Measurements from ENCODE around the gene HYAL1. TPM values are rescaled to one million over a fixed set of nuclear protein-coding genes. Genes with fewer than 3 reads are reported as not detected.

The HYAL1 gene
- total and polyA plus RNA-seq, 2 experiments from 2014 or later = 3.3 to 5.0 TPM

GRCh38 chr3:50322386-50323091 lies 19.2 kb upstream of the HYAL1 start, which contains the start of gene HYAL2:
Gene HYAL2, minus strand, starts transcription at chr3:50322745. Its CDS starts 2,256 bp downstream, at chr3:50320489.
- H3K27ac ChIP-seq = peak within 1 kb of the TSS; percentile 100
- DNase-seq (ENCODE audit: low read depth in 1 of 2, low spot score in 1 of 2) = peak in 1 of 2 donors; percentile 58
- TF ChIP-seq CTCF (IDR thresholded peaks at IDR 0.05; ENCODE audit: low read depth, low read length) = no peak
- H3K9me3 ChIP-seq (ENCODE audit: low read depth) = no peaks in the 10 kb centered on the region
- peaks cover 31% of the 10 kb centered on the region for H3K4me1 ChIP-seq (ENCODE audit: low read depth)
- peak within 1 kb of the TSS; percentile 65 for H3K4me3 ChIP-seq
- no peaks in the 10 kb centered on the region for H3K27me3 ChIP-seq
- peaks cover 17% of the 10 kb centered on the region for H3K36me3 ChIP-seq

GRCh38 chr3:50322115-50322385 lies 18.7 kb upstream of the HYAL1 start:
- no peaks in the 10 kb centered on the region for H3K9me3 ChIP-seq (ENCODE audit: low read depth)
- H3K4me3 ChIP-seq = peak overlapping the region; percentile 65
- H3K27ac ChIP-seq = peak overlapping the region; percentile 100
- no peak for TF ChIP-seq CTCF (IDR thresholded peaks at IDR 0.05; ENCODE audit: low read depth, low read length)
- H3K4me1 ChIP-seq (ENCODE audit: low read depth) = peaks cover 26% of the 10 kb centered on the region
- H3K27me3 ChIP-seq = no peaks in the 10 kb centered on the region
- no peak for DNase-seq (ENCODE audit: low read depth in 1 of 2, low spot score in 1 of 2)
- H3K36me3 ChIP-seq = peaks cover 21% of the 10 kb centered on the region

- H3K9me3 ChIP-seq (ENCODE audit: low read depth) = no peaks in the 10 kb centered on the region
- H3K27me3 ChIP-seq = no peaks in the 10 kb centered on the region
- DNase-seq (ENCODE audit: low read depth in 1 of 2, low spot score in 1 of 2) = peak; percentile 93 to 94
- peak overlapping the region; percentile 65 for H3K4me3 ChIP-seq
- H3K36me3 ChIP-seq = peaks cover 21% of the 10 kb centered on the region
- H3K4me1 ChIP-seq (ENCODE audit: low read depth) = peaks cover 24% of the 10 kb centered on the region
- TF ChIP-seq CTCF (IDR thresholded peaks at IDR 0.05; ENCODE audit: low read depth, low read length) = peak; percentile 47
- H3K27ac ChIP-seq = peak overlapping the region; percentile 100
Measured at GRCh38 chr3:50321336-50322114, 18.2 kb upstream of the HYAL1 start.

GRCh38 chr3:50320853-50321335 lies 17.5 kb upstream of the HYAL1 start:
- H3K27ac ChIP-seq = peak overlapping the region; percentile 100
- DNase-seq (ENCODE audit: low read depth in 1 of 2, low spot score in 1 of 2) = peak; percentile 81 to 92
- H3K27me3 ChIP-seq = no peaks in the 10 kb centered on the region
- peak overlapping the region; percentile 65 for H3K4me3 ChIP-seq
- H3K36me3 ChIP-seq = peaks cover 24% of the 10 kb centered on the region
- TF ChIP-seq CTCF (IDR thresholded peaks at IDR 0.05; ENCODE audit: low read depth, low read length) = no peak
- H3K4me1 ChIP-seq (ENCODE audit: low read depth) = peaks cover 24% of the 10 kb centered on the region
- no peaks in the 10 kb centered on the region for H3K9me3 ChIP-seq (ENCODE audit: low read depth)

- H3K36me3 ChIP-seq = peaks cover 24% of the 10 kb centered on the region
- no peak for TF ChIP-seq CTCF (IDR thresholded peaks at IDR 0.05; ENCODE audit: low read depth, low read length)
Measured at GRCh38 chr3:50319894-50320625, 16.7 kb upstream of the HYAL1 start.

More at GRCh38 chr3:50319894-50320625, 16.7 kb upstream of the HYAL1 start:
- Histone ChIP-seq H3K4me3 (peak overlapping the region; percentile 65), H3K9me3 (ENCODE audit: low read depth) (no peaks in the 10 kb centered on the region), H3K27me3 (no peaks in the 10 kb centered on the region), H3K27ac (peak overlapping the region; percentile 100), H3K4me1 (ENCODE audit: low read depth) (peaks cover 24% of the 10 kb centered on the region)
- DNase-seq (ENCODE audit: low read depth in 1 of 2, low spot score in 1 of 2) = no peak

Measured in cardiac muscle cell (in vitro differentiated cells and primary cell).